Spleen (tissue), 11 donors: ENCODE measurements around the gene ANKRD13B. TPM values are rescaled to one million over a fixed set of nuclear protein-coding genes. Genes with fewer than 3 reads are reported as not detected.
A peak's percentile ranks its signal among the peaks of the same experiment; 100 is the strongest.

Experiments used
- DNase-seq: peaks from one replicate; pipeline ENCODE4 v3.0.0-alpha.2; 2020
- H3K27ac ChIP-seq, 8 donors: fragments of 200-600 bp; sonication (generic) in 7 of 8; 1 replicate in 4 of 8; 2 replicates in 4 of 8; pipeline versions ENCODE4 v1.5.0 to v1.8.0; 2016 to 2021; ENCODE audit warnings: inconsistent platforms in 4 of 8, mild to moderate bottlenecking in 4 of 8, moderate library complexity in 1 of 8
- H3K27me3 ChIP-seq, 7 donors: fragments of 200-600 bp; sonication (generic) in 6 of 7; replicated peaks in 1 of 7; 1 replicate in 4 of 7; 2 replicates in 3 of 7; pipeline versions ENCODE4 v1.5.0 to v1.8.0; 2016 to 2021; ENCODE audit warnings: inconsistent platforms in 3 of 7, mild to moderate bottlenecking in 1 of 7
- H3K36me3 ChIP-seq, 6 donors: fragments of 200-600 bp; sonication (generic) in 5 of 6; 1 replicate in 4 of 6; 2 replicates in 2 of 6; pipeline versions ENCODE4 v1.5.0 to v1.8.0; 2016 to 2021; ENCODE audit warnings: inconsistent platforms in 2 of 6
- H3K4me1 ChIP-seq, 6 donors: fragments of 200-600 bp; sonication (generic) in 5 of 6; 1 replicate in 3 of 6; 2 replicates in 3 of 6; pipeline versions ENCODE4 v1.5.0 to v1.8.0; 2016 to 2021; ENCODE audit warnings: inconsistent platforms in 3 of 6
- H3K4me3 ChIP-seq, 8 donors: fragments of 200-600 bp; sonication (generic) in 7 of 8; 1 replicate in 4 of 8; 2 replicates in 4 of 8; pipeline versions ENCODE4 v1.5.0 to v1.8.0; 2016 to 2021; ENCODE audit warnings: inconsistent platforms in 4 of 8, mild to moderate bottlenecking in 4 of 8, moderate library complexity in 2 of 8
- H3K9me3 ChIP-seq, 8 donors: fragments of 200-600 bp; sonication (generic) in 7 of 8; 1 replicate in 4 of 8; 2 replicates in 4 of 8; pipeline versions ENCODE4 v1.5.0 to v1.8.0; 2016 to 2021; ENCODE audit warnings: inconsistent platforms in 4 of 8
- POLR2A ChIP-seq, 3 donors: fragments of 450-650 bp; IDR thresholded peaks; one replicate each; pipeline ENCODE4 v1.5.1; 2017; ENCODE audit warnings: antibody characterized with exemption in 3 of 3, mild to moderate bottlenecking in 1 of 3
- POLR2AphosphoS5 ChIP-seq, 3 donors: sonication (generic); formaldehyde crosslinking; IDR thresholded peaks; one replicate each; pipeline ENCODE4 v1.5.1; 2017; ENCODE audit warnings: antibody characterized with exemption in 3 of 3
- WGBS, 5 donors: extraction: QIAGEN DNeasy Blood & Tissue Kit in 3 of 5; methylation state at CpG; one replicate each; pipeline versions ENCODE4 v1.1.5 to v1.1.7; 2013 to 2018; 5-methylcytosine and 5-hydroxymethylcytosine counted together
- intact Hi-C: fragments of 100-400 bp; cut with DNase I; formaldehyde crosslinking; loops from one replicate; pipeline ENCODE4 v1.15.0; 2023; ENCODE audit warnings: low total_unique reads
- polyA plus RNA-seq, 3 donors: library from polyadenylated mRNA; stranded (reverse); fragments of 200-250 nt; gene quantifications; one replicate each; pipeline ENCODE4 v1.2.1, GENCODE V29; 2013
- small RNA-seq, 4 donors: library from RNA; depleted of rRNA; stranded (forward); fragments of <200 nt; gene quantifications; one replicate each; pipeline ENCODE3, GENCODE V24; 2016
- total RNA-seq, 7 donors: library from RNA; depleted of rRNA in 3 of 7; stranded (reverse); fragments of >200 nt in 3 of 7; fragmentation: NEBNext Ultra II Directional in 4 of 7; extraction: Animal tissue kit (Norgen Biotek cat#: 25700) in 4 of 7; gene quantifications; one replicate each; pipeline versions ENCODE4 v1.1.0 to v1.2.1, GENCODE V29; 2016 to 2021
- TF ChIP-seq, protein P1 (sequence below), 11 experiments: fragments of 200-600 bp in 7 of 11; fragments of 450-650 bp in 4 of 11; sonication (generic) in 4 of 11; IDR thresholded peaks in 8 of 11; conservative IDR thresholded peaks in 3 of 11; 1 replicate in 7 of 11; 2 replicates in 4 of 11; pipeline versions ENCODE4 v1.4.0 to v1.8.0; 2016 to 2021; ENCODE audit warnings: antibody characterized with exemption in 11 of 11, inconsistent platforms in 4 of 11, mild to moderate bottlenecking in 1 of 11
- donor health status: healthy with polysubstance abuse.
- donor health status: DM: no; HTN: no; CAD: no; lungs with moderate emphysema.
- donor health status: DM: no; HTN: no; CAD: no.
- donor health status: Bipolar disorder and iron deficiency.
- donor health status: healthy.
- donor health status: DM: no; HTN: no; CAD: no.
- donor health status: DM: yes; HTN: yes; CAD: no.

The ANKRD13B gene
- total and polyA plus RNA-seq, 10 donors, result 0.85 to 5.5 (median 2.5) TPM

DNA sequence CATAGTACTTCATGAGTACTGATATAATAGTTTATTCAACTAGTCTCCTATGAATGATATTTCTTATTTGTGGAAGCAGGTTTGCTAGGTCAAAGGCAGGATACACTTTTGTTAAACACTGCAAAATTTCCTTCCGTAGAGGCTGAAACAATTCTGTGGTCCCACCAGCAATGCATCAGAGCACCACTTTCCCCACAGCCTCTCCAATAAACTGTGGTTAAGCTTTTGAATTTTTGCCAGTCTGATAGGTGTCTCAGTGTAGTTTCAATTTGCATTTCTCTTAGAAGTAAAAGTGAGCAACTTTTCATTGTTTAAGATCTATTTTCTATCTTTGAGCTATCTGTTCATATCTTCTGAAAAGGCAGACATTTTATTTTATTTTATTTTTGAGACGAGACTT, 66.2 kb downstream of the ANKRD13B start:
- intact Hi-C loops, result no loop called here
- peak overlapping the region in 1 of 8 donors; percentile 14 for H3K27ac ChIP-seq
- WGBS, 5 donors, result 52 to 66% (median 61%) methylated on average over 2 of the region's 2 CpGs
- TF ChIP-seq, protein P1, sequence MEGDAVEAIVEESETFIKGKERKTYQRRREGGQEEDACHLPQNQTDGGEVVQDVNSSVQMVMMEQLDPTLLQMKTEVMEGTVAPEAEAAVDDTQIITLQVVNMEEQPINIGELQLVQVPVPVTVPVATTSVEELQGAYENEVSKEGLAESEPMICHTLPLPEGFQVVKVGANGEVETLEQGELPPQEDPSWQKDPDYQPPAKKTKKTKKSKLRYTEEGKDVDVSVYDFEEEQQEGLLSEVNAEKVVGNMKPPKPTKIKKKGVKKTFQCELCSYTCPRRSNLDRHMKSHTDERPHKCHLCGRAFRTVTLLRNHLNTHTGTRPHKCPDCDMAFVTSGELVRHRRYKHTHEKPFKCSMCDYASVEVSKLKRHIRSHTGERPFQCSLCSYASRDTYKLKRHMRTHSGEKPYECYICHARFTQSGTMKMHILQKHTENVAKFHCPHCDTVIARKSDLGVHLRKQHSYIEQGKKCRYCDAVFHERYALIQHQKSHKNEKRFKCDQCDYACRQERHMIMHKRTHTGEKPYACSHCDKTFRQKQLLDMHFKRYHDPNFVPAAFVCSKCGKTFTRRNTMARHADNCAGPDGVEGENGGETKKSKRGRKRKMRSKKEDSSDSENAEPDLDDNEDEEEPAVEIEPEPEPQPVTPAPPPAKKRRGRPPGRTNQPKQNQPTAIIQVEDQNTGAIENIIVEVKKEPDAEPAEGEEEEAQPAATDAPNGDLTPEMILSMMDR (IDR thresholded peaks at IDR 0.05 in 8 of 11, conservative IDR thresholded peaks at IDR 0.05 in 3 of 11), result no peak
- TF ChIP-seq POLR2AphosphoS5 (IDR thresholded peaks at IDR 0.05), result no peak
- no peak for TF ChIP-seq POLR2A (IDR thresholded peaks at IDR 0.05)
- no peaks in the 10 kb centered on the region for H3K27me3 ChIP-seq
- H3K36me3 ChIP-seq, result peaks cover 0 to 100% (median 57%) of the 10 kb centered on the region in 6 donors
- H3K9me3 ChIP-seq, result no peaks in the 10 kb centered on the region
- H3K4me3 ChIP-seq, result no peak overlapping the region
- no peak for DNase-seq
- H3K4me1 ChIP-seq, result peaks cover 0 to 21% (median 0%) of the 10 kb centered on the region in 6 donors

DNA sequence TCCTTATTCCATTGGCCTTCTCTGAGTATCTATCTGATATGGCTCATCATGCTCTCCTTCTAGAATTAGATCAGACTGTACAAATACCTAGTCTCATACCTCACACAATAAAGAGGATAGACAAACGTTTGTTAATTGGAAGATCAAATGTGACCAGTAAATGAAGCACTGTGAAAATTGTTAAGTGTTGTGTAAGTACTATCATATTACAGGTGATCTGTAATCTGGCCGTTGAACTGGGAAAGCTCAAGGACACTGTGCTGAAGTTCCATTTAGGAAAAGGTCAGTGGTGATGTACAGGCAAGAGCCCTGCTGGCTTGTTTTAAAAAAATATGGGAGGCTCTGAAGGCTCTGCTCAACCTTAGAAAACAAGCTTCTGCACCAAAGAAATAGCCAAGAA, 68.3 kb downstream of the ANKRD13B start:
- Histone ChIP-seq H3K4me1 (peaks cover 3 to 39% (median 11%) of the 10 kb centered on the region in 6 donors), H3K4me3 (no peak overlapping the region), H3K27me3 (no peaks in the 10 kb centered on the region), H3K9me3 (no peaks in the 10 kb centered on the region), H3K36me3 (peaks cover 0 to 100% (median 52%) of the 10 kb centered on the region in 6 donors), H3K27ac (no peak overlapping the region)
- DNase-seq, result no peak
- intact Hi-C loops, result no loop called here
- 80 to 88% (median 85%) methylated on average over 2 of the region's 2 CpGs for WGBS, 5 donors
- TF ChIP-seq POLR2AphosphoS5 (IDR thresholded peaks at IDR 0.05), result no peak
- TF ChIP-seq, protein P1 (IDR thresholded peaks at IDR 0.05 in 8 of 11, conservative IDR thresholded peaks at IDR 0.05 in 3 of 11), result no peak
- TF ChIP-seq POLR2A (IDR thresholded peaks at IDR 0.05), result no peak

DNA sequence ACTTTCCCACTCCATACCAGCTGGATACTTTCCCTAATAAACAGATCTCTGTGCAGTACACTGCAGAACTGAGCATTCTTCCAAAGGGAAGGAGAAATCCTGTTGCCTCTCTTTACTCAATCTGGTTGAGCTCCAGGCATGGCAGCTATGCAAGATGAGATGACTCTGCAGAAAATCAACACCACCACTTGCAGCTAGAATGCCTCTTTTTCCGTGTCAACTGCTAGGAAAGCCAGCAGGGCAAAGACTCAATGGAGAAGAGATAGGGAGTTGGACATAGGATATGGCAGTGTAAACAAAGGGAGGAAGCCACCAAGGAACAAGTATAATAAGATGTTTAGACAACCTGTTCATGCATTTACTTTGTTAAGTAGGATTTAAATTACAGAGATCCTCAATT, 70.2 kb downstream of the ANKRD13B start:
- H3K4me3 ChIP-seq, result no peak overlapping the region
- TF ChIP-seq, protein P1 (IDR thresholded peaks at IDR 0.05 in 8 of 11, conservative IDR thresholded peaks at IDR 0.05 in 3 of 11), result no peak
- TF ChIP-seq POLR2AphosphoS5 (IDR thresholded peaks at IDR 0.05), result peak in 1 of 3 donors; percentile 23
- H3K36me3 ChIP-seq, result peaks cover 2 to 100% (median 64%) of the 10 kb centered on the region in 6 donors
- H3K9me3 ChIP-seq, result no peaks in the 10 kb centered on the region
- H3K27me3 ChIP-seq, result no peaks in the 10 kb centered on the region
- intact Hi-C loops, result no loop called here
- peaks cover 3 to 46% (median 11%) of the 10 kb centered on the region in 6 donors for H3K4me1 ChIP-seq
- no peak for DNase-seq
- WGBS, 5 donors, result 37 to 50% (median 41%) methylated on average over 1 of the region's 1 CpG
- H3K27ac ChIP-seq, result peak overlapping the region in 2 of 8 donors; percentile 7 to 20

Small RNA genes within 50 kb of the gene (small RNA-seq; reads per million reads assigned to genes)
- 0 reads per million in 4 donors for gene RNU6-920P

Other genes with a start within 250 kb of the ANKRD13B start
- 10 to 100 TPM; 55.1 to 88.5 (median 67.3) TPM for gene TAOK1, start 202.8 kb upstream of the ANKRD13B start, total RNA-seq
- gene TAOK1, start 202.8 kb upstream of the ANKRD13B start, polyA plus RNA-seq, result 1 to 10 TPM; 5.1 to 6.2 (median 5.3) TPM
- 10 to 100 TPM in 6 of 7 donors, 1 to 10 TPM in 1; 9.6 to 23.8 (median 15.8) TPM for gene ABHD15, start 26.1 kb upstream of the ANKRD13B start, total RNA-seq
- 1 to 10 TPM; 5.7 to 7.9 (median 7.5) TPM for gene ABHD15, start 26.1 kb upstream of the ANKRD13B start, polyA plus RNA-seq
- gene TP53I13, start 24.4 kb upstream of the ANKRD13B start, total RNA-seq, result 10 to 100 TPM; 39.5 to 74.9 (median 68.7) TPM
- 100 to 1,000 TPM; 129 to 209 (median 190) TPM for gene TP53I13, start 24.4 kb upstream of the ANKRD13B start, polyA plus RNA-seq
- 10 to 100 TPM; 42.6 to 64.7 (median 50.2) TPM for gene GIT1, start 3.5 kb upstream of the ANKRD13B start, total RNA-seq
- 10 to 100 TPM; 20.4 to 38.1 (median 27.1) TPM for gene GIT1, start 3.5 kb upstream of the ANKRD13B start, polyA plus RNA-seq
- gene CORO6, start 29.8 kb downstream of the ANKRD13B start, total RNA-seq, result 1 to 10 TPM in 6 of 7 donors, under 1 TPM in 1; 0.81 to 4.8 (median 2.7) TPM
- gene CORO6, start 29.8 kb downstream of the ANKRD13B start, polyA plus RNA-seq, result 1 to 10 TPM; 4.0 to 5.1 (median 4.6) TPM